Bronchial epithelial cell (primary cell): ENCODE measurements around the gene EFR3B. TPM values are rescaled to one million over a fixed set of nuclear protein-coding genes. Genes with fewer than 3 reads are reported as not detected.
A peak's percentile ranks its signal among the peaks of the same experiment; 100 is the strongest.

Experiments
- DNase-seq: peaks from one replicate; pipeline ENCODE4 v3.0.0-alpha.2; 2010; ENCODE audit warnings: low read depth
- FAIRE-seq: peaks from 2 replicates; lab custom pipeline; 2011; peaks lifted over from hg19 to GRCh38; lab: Jason Lieb, UNC
- H3K27me3 ChIP-seq: 2 replicates; pipeline ENCODE4 v1.5.1; 2011; ENCODE audit warnings: low read length; ENCODE audit not compliant: control insufficient read depth, insufficient read depth
- H3K36me3 ChIP-seq: 2 replicates; pipeline ENCODE4 v1.5.1; 2011; ENCODE audit warnings: low read length; ENCODE audit not compliant: control insufficient read depth, insufficient read depth
- H3K4me3 ChIP-seq: 2 replicates; pipeline ENCODE4 v1.5.1; 2011; ENCODE audit warnings: mild to moderate bottlenecking, low read depth, low read length, control low read depth
- total RNA-seq: library from RNA; depleted of rRNA; stranded (reverse); fragments of >200 nt; gene quantifications from 2 replicates; pipeline ENCODE4 v1.2.1, GENCODE V29; 2014
- TF ChIP-seq, protein P1 (sequence below): IDR thresholded peaks from 2 replicates; pipeline ENCODE4 v1.5.1; 2011; ENCODE audit warnings: mild to moderate bottlenecking, moderate library complexity, low read length, control low read depth, inconsistent platforms; ENCODE audit not compliant: insufficient read depth, severe bottlenecking

The EFR3B gene
- total RNA-seq, 1 donor from 2014 or later = not detected

DNA sequence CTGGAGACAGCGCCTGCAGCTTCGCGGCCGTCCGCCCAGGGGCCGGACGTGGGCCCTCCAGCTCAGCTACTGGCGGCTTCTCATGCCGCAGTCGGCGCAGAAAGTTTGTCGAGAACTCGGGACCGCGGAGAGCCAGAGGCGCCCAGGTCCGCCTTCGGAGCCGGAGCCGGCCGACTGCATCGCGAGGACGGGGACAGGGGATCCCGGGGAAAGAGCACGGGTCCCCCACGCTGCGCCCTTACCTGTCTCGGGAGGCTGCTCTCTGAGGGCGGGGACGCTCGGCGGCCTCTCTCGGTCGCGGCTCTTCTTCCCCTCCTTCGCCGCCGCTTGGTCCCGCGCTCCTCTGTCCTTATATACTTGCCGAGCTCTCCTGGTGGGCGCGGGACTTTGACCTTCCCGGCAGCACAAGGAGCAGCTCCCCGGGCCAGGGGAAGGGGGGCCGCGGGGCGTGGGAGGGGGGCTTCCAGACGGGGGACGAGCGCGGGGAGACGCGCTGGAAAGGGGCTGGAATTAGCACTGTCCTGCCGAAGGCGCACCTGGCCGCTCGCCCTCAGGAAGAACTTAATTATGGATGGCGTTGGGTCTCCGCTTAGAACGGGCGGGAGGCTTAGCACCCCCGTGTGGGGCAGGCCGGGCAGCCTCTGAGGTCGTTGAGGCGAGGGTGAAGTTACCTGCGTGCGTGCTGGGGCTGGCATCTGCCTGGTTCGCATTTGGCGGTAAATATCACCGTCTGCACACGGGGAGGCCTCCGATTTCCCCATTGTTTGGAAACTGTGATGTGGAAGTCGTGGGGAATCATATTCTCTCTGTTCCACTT, 126.6 kb downstream of the EFR3B start, which contains the start of gene POMC:
TSS of gene POMC (minus strand) at position 325 of the 817 bp plus-strand sequence. CDS start 3,808 bp downstream, outside the sequence.
- H3K36me3 ChIP-seq = no peaks in the 10 kb centered on the region
- H3K27me3 ChIP-seq = peaks cover 25% of the 10 kb centered on the region
- TF ChIP-seq, protein P1, sequence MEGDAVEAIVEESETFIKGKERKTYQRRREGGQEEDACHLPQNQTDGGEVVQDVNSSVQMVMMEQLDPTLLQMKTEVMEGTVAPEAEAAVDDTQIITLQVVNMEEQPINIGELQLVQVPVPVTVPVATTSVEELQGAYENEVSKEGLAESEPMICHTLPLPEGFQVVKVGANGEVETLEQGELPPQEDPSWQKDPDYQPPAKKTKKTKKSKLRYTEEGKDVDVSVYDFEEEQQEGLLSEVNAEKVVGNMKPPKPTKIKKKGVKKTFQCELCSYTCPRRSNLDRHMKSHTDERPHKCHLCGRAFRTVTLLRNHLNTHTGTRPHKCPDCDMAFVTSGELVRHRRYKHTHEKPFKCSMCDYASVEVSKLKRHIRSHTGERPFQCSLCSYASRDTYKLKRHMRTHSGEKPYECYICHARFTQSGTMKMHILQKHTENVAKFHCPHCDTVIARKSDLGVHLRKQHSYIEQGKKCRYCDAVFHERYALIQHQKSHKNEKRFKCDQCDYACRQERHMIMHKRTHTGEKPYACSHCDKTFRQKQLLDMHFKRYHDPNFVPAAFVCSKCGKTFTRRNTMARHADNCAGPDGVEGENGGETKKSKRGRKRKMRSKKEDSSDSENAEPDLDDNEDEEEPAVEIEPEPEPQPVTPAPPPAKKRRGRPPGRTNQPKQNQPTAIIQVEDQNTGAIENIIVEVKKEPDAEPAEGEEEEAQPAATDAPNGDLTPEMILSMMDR = no peak
- DNase-seq (peak; percentile 6), FAIRE-seq (no peak)
- peak within 1 kb of the TSS; percentile 31 for H3K4me3 ChIP-seq

DNA sequence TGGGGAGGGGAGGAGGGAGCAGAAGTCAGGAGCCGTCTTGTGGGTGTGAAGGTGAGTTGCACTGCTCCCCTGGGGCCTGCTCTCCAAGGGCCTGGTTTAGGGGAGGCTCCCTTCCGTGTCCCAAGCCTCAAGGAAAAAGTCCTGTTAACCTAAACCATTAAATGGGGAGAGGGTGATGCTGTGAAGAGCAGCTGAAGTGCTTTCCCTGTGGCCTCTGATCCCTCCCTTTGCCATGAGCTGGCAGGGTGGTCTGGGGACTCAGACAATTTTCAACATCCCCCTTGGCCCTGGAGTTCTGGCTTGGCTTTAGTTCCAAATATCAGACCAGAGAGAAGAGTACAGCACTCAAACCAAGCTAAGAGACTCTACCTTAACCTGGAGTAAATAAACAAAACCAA, 127.2 kb downstream of the EFR3B start:
- TF ChIP-seq, protein P1 = no peak
- H3K4me3 ChIP-seq = no peak overlapping the region
- no peak for FAIRE-seq
- H3K36me3 ChIP-seq = no peaks in the 10 kb centered on the region
- no peak for DNase-seq
- peaks cover 27% of the 10 kb centered on the region for H3K27me3 ChIP-seq

DNA sequence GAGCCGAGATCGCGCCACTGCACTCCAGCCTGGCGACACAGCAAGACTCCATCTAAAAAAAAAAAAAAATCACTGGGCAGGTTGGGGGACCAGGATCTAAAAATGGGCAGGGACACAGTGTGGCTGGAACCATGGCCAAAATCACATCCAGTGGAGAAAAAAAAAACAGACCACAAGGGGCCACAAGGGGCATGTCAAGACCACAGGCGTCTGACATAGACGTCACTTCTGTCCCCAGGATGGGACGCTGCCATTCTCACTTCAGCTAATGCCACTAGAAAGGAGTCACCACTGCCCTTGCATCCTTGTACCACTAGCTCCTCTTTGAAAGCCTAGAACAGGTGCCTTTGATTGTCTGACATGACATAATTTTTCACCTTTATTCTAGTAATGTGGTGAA, 129.0 kb downstream of the EFR3B start:
- H3K4me3 ChIP-seq = no peak overlapping the region
- TF ChIP-seq, protein P1 = no peak
- peaks cover 28% of the 10 kb centered on the region for H3K27me3 ChIP-seq
- H3K36me3 ChIP-seq = no peaks in the 10 kb centered on the region
- no peak for FAIRE-seq
- no peak for DNase-seq

DNA sequence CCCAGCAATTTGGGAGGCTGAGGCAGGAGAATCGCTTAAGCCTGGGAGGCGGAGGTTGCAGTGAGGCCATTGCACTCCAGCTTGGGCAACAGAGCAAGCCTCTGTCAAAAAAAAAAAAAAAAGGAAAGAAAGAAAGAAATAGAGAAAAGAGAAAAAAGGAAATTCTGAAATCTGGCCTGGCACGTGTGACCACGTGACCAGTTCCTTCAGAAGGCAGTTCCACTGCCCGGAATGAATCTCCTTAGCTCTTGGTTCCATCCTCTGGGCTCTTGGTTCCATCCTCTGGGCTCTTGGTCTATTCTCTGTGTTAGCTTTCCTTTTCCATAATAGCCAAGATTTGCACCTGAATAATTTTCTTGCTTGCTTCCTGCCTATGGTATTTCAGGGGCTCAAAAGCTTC, 131.8 kb downstream of the EFR3B start:
- Histone ChIP-seq H3K27me3 (peaks cover 14% of the 10 kb centered on the region), H3K36me3 (no peaks in the 10 kb centered on the region), H3K4me3 (no peak overlapping the region)
- FAIRE-seq (no peak), DNase-seq (no peak)
- TF ChIP-seq, protein P1 = no peak

DNA sequence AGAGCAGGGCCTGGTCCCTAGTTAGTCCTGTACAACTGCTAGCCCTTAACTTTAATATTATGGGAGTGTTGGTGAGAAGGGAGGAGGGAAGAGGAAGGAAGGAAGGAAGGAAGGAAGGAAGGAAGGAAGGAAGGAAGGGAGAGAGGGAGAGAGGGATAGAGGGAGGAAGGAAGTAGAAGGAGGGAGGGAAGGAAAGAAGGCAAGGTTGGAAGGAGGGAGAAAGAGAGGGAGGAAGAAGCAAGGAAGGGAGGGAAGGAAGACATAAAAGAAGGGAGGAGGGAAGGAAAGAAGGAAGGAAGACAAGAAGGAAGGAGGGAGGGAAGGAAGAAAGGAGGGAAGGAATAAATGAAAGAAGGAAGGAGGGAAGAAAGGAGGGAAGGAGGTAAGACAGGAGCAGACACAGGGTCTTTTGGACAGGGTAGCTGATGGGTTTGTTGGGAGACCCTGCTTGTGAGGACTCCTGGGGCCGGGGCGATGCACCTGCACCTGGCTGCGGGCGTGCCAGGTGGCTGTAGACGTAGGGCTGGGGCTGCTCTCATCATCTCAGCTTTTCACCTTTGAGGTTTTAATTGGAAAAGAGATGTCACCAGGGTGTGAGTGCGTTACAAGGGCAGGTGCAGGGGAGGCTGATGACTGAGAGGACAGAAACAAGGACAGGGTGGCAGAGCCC, 132.5 kb downstream of the EFR3B start:
- FAIRE-seq = no peak
- H3K27me3 ChIP-seq = peaks cover 12% of the 10 kb centered on the region
- H3K4me3 ChIP-seq = no peak overlapping the region
- TF ChIP-seq, protein P1 = no peak
- DNase-seq = no peak
- no peaks in the 10 kb centered on the region for H3K36me3 ChIP-seq
